OCI-LY7 (cell line): ENCODE measurements around the gene STUM. TPM values are rescaled to one million over a fixed set of nuclear protein-coding genes. Genes with fewer than 3 reads are reported as not detected.

ENCODE experiments used
- BruUV-seq: library from RNA; stranded (reverse); fragments of 400-500 nt; replicated peaks from 2 replicates; lab custom pipeline; 2021; lab: Mats Ljungman, UMichigan
- CTCF ChIA-PET: fragments of 300-600 bp; sonication (Branson Sonifier 250); formaldehyde crosslinking; loops from one replicate; lab custom pipeline; 2022; ENCODE audit warnings: antibody characterized with exemption; ENCODE audit not compliant: unreplicated experiment; lab: Charles Lee
- POLR2A ChIA-PET: fragments of 300-600 bp; sonication (Branson Sonifier 250); formaldehyde crosslinking; loops from one replicate; lab custom pipeline; 2022; ENCODE audit warnings: antibody characterized with exemption; lab: Charles Lee
- DNase-seq: peaks from one replicate; pipeline ENCODE4 v3.0.0-alpha.2; 2015; ENCODE audit warnings: low spot score
- H2AFZ ChIP-seq: fragments of 200-600 bp; sonication (generic), shearing (Covaris generic); 2 replicates; pipeline ENCODE4 v1.6.1; 2014; ENCODE audit warnings: mild to moderate bottlenecking, antibody characterized with exemption, low read length, moderate library complexity
- H3K27ac ChIP-seq: fragments of 200-600 bp; sonication (generic); 2 replicates; pipeline ENCODE4 v1.5.1; 2014; ENCODE audit warnings: mixed run types, low read depth, mild to moderate bottlenecking, moderate library complexity, low read length, inconsistent platforms; ENCODE audit not compliant: poor library complexity, severe bottlenecking
- H3K36me3 ChIP-seq: fragments of 200-600 bp; sonication (generic); 2 replicates; pipeline ENCODE4 v1.6.1; 2014; ENCODE audit warnings: mild to moderate bottlenecking, antibody characterized with exemption, low read length, moderate library complexity, mixed read lengths; ENCODE audit not compliant: insufficient read depth
- H3K4me1 ChIP-seq: fragments of 200-600 bp; sonication (generic); 2 replicates; pipeline ENCODE4 v1.5.1; 2014; ENCODE audit warnings: mild to moderate bottlenecking, low read length; ENCODE audit not compliant: insufficient read depth, poor library complexity, severe bottlenecking
- H3K4me2 ChIP-seq: fragments of 200-600 bp; sonication (generic); 2 replicates; pipeline ENCODE4 v1.6.1; 2014; ENCODE audit warnings: mild to moderate bottlenecking, low read length
- H3K4me3 ChIP-seq: fragments of 200-600 bp; sonication (generic); 2 replicates; pipeline ENCODE4 v1.5.1; 2014; ENCODE audit warnings: mild to moderate bottlenecking, low read depth, low read length; ENCODE audit not compliant: poor library complexity, severe bottlenecking
- H3K79me2 ChIP-seq: fragments of 200-600 bp; sonication (generic); 2 replicates; pipeline ENCODE4 v1.6.1; 2016; ENCODE audit warnings: low read depth, mild to moderate bottlenecking, low read length, moderate library complexity, mixed read lengths; ENCODE audit not compliant: insufficient read depth
- H3K9me2 ChIP-seq: fragments of 200-600 bp; sonication (generic); 2 replicates; pipeline ENCODE4 v1.6.1; 2016; ENCODE audit warnings: mild to moderate bottlenecking, low read length, mixed read lengths; ENCODE audit not compliant: insufficient read depth
- H3K9me3 ChIP-seq: fragments of 200-600 bp; sonication (generic); 2 replicates; pipeline ENCODE4 v1.6.1; 2014; ENCODE audit warnings: mild to moderate bottlenecking, mixed run types, low read length, mixed read lengths
- H4K20me1 ChIP-seq: fragments of 200-600 bp; sonication (generic); 2 replicates; pipeline ENCODE4 v1.6.1; 2014; ENCODE audit warnings: mild to moderate bottlenecking, antibody characterized with exemption, low read length, moderate library complexity, mixed read lengths; ENCODE audit not compliant: insufficient read depth
- EZH2phosphoT487 ChIP-seq: fragments of 200-600 bp; sonication (generic); IDR thresholded peaks from 2 replicates; pipeline ENCODE4 v1.6.1; 2018; ENCODE audit warnings: low read depth, borderline replicate concordance, mild to moderate bottlenecking, mixed run types, antibody characterized with exemption, low read length, moderate library complexity, mixed read lengths
- intact Hi-C: fragments of 100-400 bp; cut with micrococcal nuclease; formaldehyde crosslinking; loops from one replicate; pipeline ENCODE4 v1.10.0; 2022; ENCODE audit not compliant: unreplicated experiment
- total RNA-seq, 2 experiments: library from RNA; depleted of rRNA in 1 of 2; stranded (reverse); fragments of >200 nt in 1 of 2; shearing (Covaris generic) in 1 of 2; gene quantifications; 2 replicates each; pipeline ENCODE4 v1.2.3, GENCODE V29; 2014 to 2022
- TF ChIP-seq, protein P1 (sequence below): fragments of 200-600 bp; sonication (generic); conservative IDR thresholded peaks from 2 replicates; pipeline ENCODE4 v1.5.1; 2014; ENCODE audit warnings: mild to moderate bottlenecking, antibody characterized with exemption, low read length, moderate library complexity, mixed read lengths

Gene STUM
- total RNA-seq, 2 experiments from 2014 or later: not detected

DNA sequence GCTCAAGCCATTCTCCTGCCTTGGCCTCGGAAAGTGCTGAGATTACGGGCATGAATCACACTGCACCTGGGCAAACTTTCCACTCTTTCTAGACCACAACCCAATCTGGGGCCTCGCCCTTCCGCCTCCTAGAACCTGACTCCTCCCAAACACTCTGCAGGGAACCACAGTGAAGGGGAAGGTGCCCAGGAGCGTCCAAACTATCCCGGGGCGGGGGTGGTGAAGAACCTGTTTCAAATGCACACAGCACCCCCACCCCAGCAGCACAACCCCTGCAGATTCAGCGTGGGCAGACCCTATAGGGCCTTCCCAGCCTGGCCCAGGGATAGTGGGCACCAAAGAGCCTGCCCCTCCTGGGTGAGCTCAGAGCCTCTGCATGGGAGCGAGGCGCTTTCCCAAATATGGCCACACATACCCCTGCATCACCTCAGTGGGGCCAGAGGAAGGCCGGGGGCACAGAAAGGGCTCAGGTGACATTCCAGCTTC, 86.9 kb downstream of the STUM start:
- Histone ChIP-seq H3K9me2 (no peaks in the 10 kb centered on the region), H3K4me1 (peaks cover 58% of the 10 kb centered on the region), H3K9me3 (no peaks in the 10 kb centered on the region), H3K27ac (no peak overlapping the region), H4K20me1 (no peaks in the 10 kb centered on the region), H2AFZ (no peak overlapping the region), H3K4me3 (no peak overlapping the region), H3K36me3 (peaks cover 67% of the 10 kb centered on the region), H3K79me2 (no peaks in the 10 kb centered on the region), H3K4me2 (peak overlapping the region; percentile 38; the same call in 1 of the 2 replicates)
- POLR2A ChIA-PET: interaction anchor here (0.6 to 1.7 kb wide), 5 partner anchors 25 to 248 kb away, joined by 3 to 4 read pairs (median 3); no protein-coding TSS in a partner anchor
- DNase-seq: no peak
- intact Hi-C loops: loop anchor here (2.0 to 10.0 kb wide), 2 partner anchors 101 to 599 kb away; no protein-coding TSS in a partner anchor
- no TSS peak for BruUV-seq
- CTCF ChIA-PET: interaction anchor here (0.8 to 1.7 kb wide), 2 partner anchors 52 to 190 kb away, joined by 3 to 6 read pairs; no protein-coding TSS in a partner anchor
- TF ChIP-seq EZH2phosphoT487: no peak
- TF ChIP-seq, protein P1, sequence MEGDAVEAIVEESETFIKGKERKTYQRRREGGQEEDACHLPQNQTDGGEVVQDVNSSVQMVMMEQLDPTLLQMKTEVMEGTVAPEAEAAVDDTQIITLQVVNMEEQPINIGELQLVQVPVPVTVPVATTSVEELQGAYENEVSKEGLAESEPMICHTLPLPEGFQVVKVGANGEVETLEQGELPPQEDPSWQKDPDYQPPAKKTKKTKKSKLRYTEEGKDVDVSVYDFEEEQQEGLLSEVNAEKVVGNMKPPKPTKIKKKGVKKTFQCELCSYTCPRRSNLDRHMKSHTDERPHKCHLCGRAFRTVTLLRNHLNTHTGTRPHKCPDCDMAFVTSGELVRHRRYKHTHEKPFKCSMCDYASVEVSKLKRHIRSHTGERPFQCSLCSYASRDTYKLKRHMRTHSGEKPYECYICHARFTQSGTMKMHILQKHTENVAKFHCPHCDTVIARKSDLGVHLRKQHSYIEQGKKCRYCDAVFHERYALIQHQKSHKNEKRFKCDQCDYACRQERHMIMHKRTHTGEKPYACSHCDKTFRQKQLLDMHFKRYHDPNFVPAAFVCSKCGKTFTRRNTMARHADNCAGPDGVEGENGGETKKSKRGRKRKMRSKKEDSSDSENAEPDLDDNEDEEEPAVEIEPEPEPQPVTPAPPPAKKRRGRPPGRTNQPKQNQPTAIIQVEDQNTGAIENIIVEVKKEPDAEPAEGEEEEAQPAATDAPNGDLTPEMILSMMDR: no peak

DNA sequence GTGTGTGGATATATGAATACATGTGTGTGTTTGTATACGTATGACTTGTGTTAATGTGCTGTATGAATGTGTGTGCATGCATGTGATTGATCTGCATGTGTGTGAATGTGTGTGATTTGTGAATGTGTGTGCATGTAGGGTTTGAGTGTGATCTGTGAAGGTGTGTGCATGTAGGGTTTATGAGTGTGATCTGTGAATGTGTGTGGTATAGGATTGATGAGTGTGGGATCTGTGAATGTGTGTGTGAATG, 88.2 kb downstream of the STUM start:
- ChIA-PET POLR2A (interaction anchor here (1.7 kb wide), 1 partner anchor 24 kb away, joined by 4 read pairs; no protein-coding TSS in a partner anchor), CTCF (interaction anchor here (1.7 kb wide), 1 partner anchor 51 kb away, joined by 6 read pairs; no protein-coding TSS in a partner anchor)
- Histone ChIP-seq H3K4me2 (no peak overlapping the region), H3K36me3 (peaks cover 76% of the 10 kb centered on the region), H3K27ac (no peak overlapping the region), H3K4me3 (no peak overlapping the region), H3K79me2 (no peaks in the 10 kb centered on the region), H4K20me1 (no peaks in the 10 kb centered on the region), H3K4me1 (peaks cover 64% of the 10 kb centered on the region), H2AFZ (no peak overlapping the region), H3K9me3 (no peaks in the 10 kb centered on the region), H3K9me2 (no peaks in the 10 kb centered on the region)
- BruUV-seq: no TSS peak
- DNase-seq: no peak
- intact Hi-C loops: loop anchor here (10.0 kb wide), 1 partner anchor 598 kb away; no protein-coding TSS in a partner anchor
- TF ChIP-seq, protein P1: no peak
